Glutamatergic neuron (in vitro differentiated cells): ENCODE measurements around the gene ADAMTSL1. TPM values are rescaled to one million over a fixed set of nuclear protein-coding genes. Genes with fewer than 3 reads are reported as not detected.
"Not testable (repeated sequence)": the region's sequence is repeated elsewhere in the genome, so short reads cannot be mapped to it uniquely, and the experiment has no call there.

Source experiments
- DNase-seq: peaks from one replicate; pipeline ENCODE4 v3.0.0; 2022
- H3K27ac Mint-ChIP-seq: one replicate; pipeline ENCODE4 v1.8.0; 2020; ENCODE audit warnings: mild to moderate bottlenecking, mixed read lengths, inconsistent platforms; ENCODE audit not compliant: unreplicated experiment
- H3K27me3 Mint-ChIP-seq: one replicate; pipeline ENCODE4 v1.8.0; 2020; ENCODE audit warnings: mild to moderate bottlenecking, moderate library complexity, mixed read lengths, inconsistent platforms; ENCODE audit not compliant: unreplicated experiment
- H3K36me3 Mint-ChIP-seq: one replicate; pipeline ENCODE4 v1.8.0; 2020; ENCODE audit warnings: mild to moderate bottlenecking, mixed read lengths, inconsistent platforms; ENCODE audit not compliant: unreplicated experiment
- H3K4me1 Mint-ChIP-seq: one replicate; pipeline ENCODE4 v1.8.0; 2020; ENCODE audit warnings: mild to moderate bottlenecking, low read depth, mixed read lengths, inconsistent platforms; ENCODE audit not compliant: unreplicated experiment
- H3K4me3 Mint-ChIP-seq: one replicate; pipeline ENCODE4 v1.8.0; 2020; ENCODE audit warnings: mild to moderate bottlenecking, mixed read lengths, inconsistent platforms; ENCODE audit not compliant: unreplicated experiment
- H3K9me3 Mint-ChIP-seq: one replicate; pipeline ENCODE4 v1.8.0; 2020; ENCODE audit warnings: mild to moderate bottlenecking, moderate library complexity, mixed read lengths, inconsistent platforms; ENCODE audit not compliant: unreplicated experiment
- CTCF ChIP-seq: fragments of 200-600 bp; sonication (generic); IDR thresholded peaks from one replicate; pipeline ENCODE4 v1.5.0; 2021; ENCODE audit not compliant: partially characterized antibody, unreplicated experiment
- total RNA-seq: library from RNA; stranded (reverse); fragmentation: NEBNext Ultra II Directional; extraction: Animal tissue kit (Norgen Biotek cat#: 25700); gene quantifications from one replicate; pipeline ENCODE4 v1.2.1, GENCODE V29; 2021; ENCODE audit not compliant: unreplicated experiment

ADAMTSL1 gene
- total RNA-seq, 1 donor from 2014 or later = 0.91 TPM

- no peaks in the 10 kb centered on the region for H3K27me3 Mint-ChIP-seq
- no peak overlapping the region for H3K4me3 Mint-ChIP-seq
- H3K36me3 Mint-ChIP-seq = no peaks in the 10 kb centered on the region
- H3K27ac Mint-ChIP-seq = no peak overlapping the region
- H3K4me1 Mint-ChIP-seq = no peaks in the 10 kb centered on the region
- no peaks in the 10 kb centered on the region for H3K9me3 Mint-ChIP-seq
- DNase-seq = no peak
- TF ChIP-seq CTCF = no peak
Observed at GRCh38 chr9:18928711-18929110, 454.8 kb downstream of the ADAMTSL1 start.

- not testable (repeated sequence) for H3K36me3 Mint-ChIP-seq, H3K4me1 Mint-ChIP-seq
Observed at GRCh38 chr9:18930611-18931010, 456.7 kb downstream of the ADAMTSL1 start.

GRCh38 chr9:18935541-18935940 lies 461.6 kb downstream of the ADAMTSL1 start:
- no peaks in the 10 kb centered on the region for H3K27me3 Mint-ChIP-seq
- H3K9me3 Mint-ChIP-seq = peaks cover 2% of the 10 kb centered on the region
- DNase-seq = no peak
- no peak overlapping the region for H3K27ac Mint-ChIP-seq
- TF ChIP-seq CTCF = no peak
- H3K4me1 Mint-ChIP-seq = no peaks in the 10 kb centered on the region
- no peaks in the 10 kb centered on the region for H3K36me3 Mint-ChIP-seq
- no peak overlapping the region for H3K4me3 Mint-ChIP-seq

More at GRCh38 chr9:18930611-18931010, 456.7 kb downstream of the ADAMTSL1 start:
- DNase-seq, H3K27ac Mint-ChIP-seq, H3K4me3 Mint-ChIP-seq, H3K27me3 Mint-ChIP-seq, H3K9me3 Mint-ChIP-seq: not testable (repeated sequence)

- no peak overlapping the region for H3K4me3 Mint-ChIP-seq
- no peaks in the 10 kb centered on the region for H3K27me3 Mint-ChIP-seq
- no peak overlapping the region for H3K27ac Mint-ChIP-seq
- TF ChIP-seq CTCF = no peak
- peaks cover 2% of the 10 kb centered on the region for H3K9me3 Mint-ChIP-seq
- H3K36me3 Mint-ChIP-seq = no peaks in the 10 kb centered on the region
- DNase-seq = no peak
- H3K4me1 Mint-ChIP-seq = no peaks in the 10 kb centered on the region
Observed at GRCh38 chr9:18936094-18936871, 462.3 kb downstream of the ADAMTSL1 start.

GRCh38 chr9:18939943-18940342 lies 466.0 kb downstream of the ADAMTSL1 start:
- Mint-ChIP-seq H3K27ac (no peak overlapping the region), H3K4me1 (no peaks in the 10 kb centered on the region), H3K4me3 (no peak overlapping the region), H3K27me3 (no peaks in the 10 kb centered on the region), H3K9me3 (no peaks in the 10 kb centered on the region), H3K36me3 (no peaks in the 10 kb centered on the region)
- TF ChIP-seq CTCF = no peak
- DNase-seq = no peak
